ENCODE results near the gene SART3. TPM values are rescaled to one million over a fixed set of nuclear protein-coding genes. Genes with fewer than 3 reads are reported as not detected.

The SART3 gene
- total and polyA plus RNA-seq, 10 of the 15 experiments (the other 5 are each of a cell fraction or from before 2014, with no cell fraction given), result 8.8 to 179 (median 54.9) TPM

DNA sequence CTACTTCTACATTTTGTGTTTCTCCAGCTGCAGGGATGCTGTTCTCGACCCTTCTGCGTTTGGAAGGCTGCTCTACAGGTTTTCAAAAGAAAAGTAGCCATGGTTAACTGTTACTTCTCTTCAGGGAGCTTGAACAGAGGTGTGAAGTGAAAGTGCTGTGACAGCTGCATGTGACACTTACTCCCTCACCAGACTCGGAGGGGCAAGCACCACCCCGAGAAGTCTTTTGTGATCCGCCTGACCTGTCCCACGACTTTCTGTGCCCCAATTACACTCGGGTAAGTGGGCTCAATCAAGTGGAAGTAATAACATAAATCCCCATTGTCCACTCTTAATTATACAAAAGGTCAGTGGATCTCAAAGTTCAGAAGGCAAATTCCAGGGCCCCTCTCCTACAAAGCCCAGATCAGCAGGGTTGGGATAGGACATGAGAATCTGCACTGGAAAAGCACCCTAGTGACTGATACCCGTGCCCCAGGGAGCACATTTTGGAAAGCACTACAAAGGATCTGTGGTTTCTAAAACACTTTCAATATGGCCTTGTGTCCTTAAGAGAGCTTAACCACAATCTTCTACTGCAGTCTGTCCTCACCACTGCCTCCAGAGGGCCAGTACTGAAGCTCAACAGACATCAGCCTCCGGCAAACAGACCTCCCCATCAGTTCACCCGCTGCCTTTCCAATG is 34.3 kb downstream of the SART3 start (continued):
- TF ChIP-seq GABPA (IDR thresholded peaks at IDR 0.05; ENCODE audit: low read depth) (no peak), IKZF1 (conservative IDR thresholded peaks at IDR 0.05) (peak; percentile 64), BHLHE40 (IDR thresholded peaks at IDR 0.05; ENCODE audit: borderline replicate concordance in 1 of 2, low read depth in 2 of 2, low read length in 1 of 2) (peak; percentile 57 to 65; a peak in 3 of 4 replicates), ZBED1 (IDR thresholded peaks at IDR 0.05; ENCODE audit: borderline replicate concordance) (no peak)

- ATAC-seq, result no peak
- H3K36me3 ChIP-seq (ENCODE audit: control insufficient read depth in 2 of 2, insufficient read depth in 2 of 2, low read length in 1 of 2), result peaks cover 50 to 60% of the 10 kb centered on the region in 2 experiments
- peaks cover 5% of the 10 kb centered on the region for H3K4me1 ChIP-seq (ENCODE audit: control insufficient read depth, insufficient read depth, low read length)
- TF ChIP-seq ZNF207 (IDR thresholded peaks at IDR 0.05; ENCODE audit: borderline replicate concordance) (no peak), BCL3 (IDR thresholded peaks at IDR 0.05; ENCODE audit: borderline replicate concordance, insufficient read depth, low read depth, low read length, poor library complexity, severe bottlenecking) (peak; percentile 80), HDGF (IDR thresholded peaks at IDR 0.05) (no peak), NFYB (IDR thresholded peaks at IDR 0.05; ENCODE audit: insufficient read depth, low read depth, low read length) (no peak)
- ChIA-PET CTCF (no interaction called here), SMC1A (ENCODE audit: uncharacterized antibody, unreplicated experiment) (interaction anchor here (1.0 to 1.2 kb wide), 2 partner anchors 8 to 92 kb away, joined by 3 to 4 read pairs; no protein-coding TSS in a partner anchor), RAD21 (ENCODE audit: unreplicated experiment) (no interaction called here), POLR2A (no interaction called here)
- in situ Hi-C loops (cut with MboI), result no loop called here
- BruUV-seq (replicated peaks), result no TSS peak
- intact Hi-C loops (cut with micrococcal nuclease; ENCODE audit: unreplicated experiment), result no loop called here
- peak; percentile 35 for FAIRE-seq
- no peaks in the 10 kb centered on the region; the same call in 1 of the 2 replicates for H4K20me1 ChIP-seq (ENCODE audit: control insufficient read depth, insufficient read depth)
- no peaks in the 10 kb centered on the region for H3K27me3 ChIP-seq (replicated peaks in 1 of 2; ENCODE audit: control insufficient read depth in 2 of 2, insufficient read depth in 2 of 2, low read length in 1 of 2)
- H3K4me3 ChIP-seq, result no peak overlapping the region
- DNase-seq (ENCODE audit: low read depth, low spot score), result no peak
- H3K9ac ChIP-seq (ENCODE audit: control insufficient read depth, insufficient read depth, low read length), result no peak overlapping the region
- no peak overlapping the region for H3K4me2 ChIP-seq (ENCODE audit: control insufficient read depth, insufficient read depth)
- H3K9me3 ChIP-seq (replicated peaks; ENCODE audit: control insufficient read depth, insufficient read depth, low read length), result no peaks in the 10 kb centered on the region
- H2AFZ ChIP-seq (ENCODE audit: control insufficient read depth, low read depth, low read length), result no peak overlapping the region
- WGBS (ENCODE audit: insufficient coverage, insufficient replicate concordance, low lambda C conversion rate, missing lambda C conversion rate), result 98% methylated on average over 5 of the region's 5 CpGs
- H3K27ac ChIP-seq (ENCODE audit: control insufficient read depth, insufficient read depth), result no peak overlapping the region
- H3K79me2 ChIP-seq (ENCODE audit: control insufficient read depth, insufficient read depth, low read length), result peaks cover 1% of the 10 kb centered on the region; the same call in 1 of the 2 replicates
Observed at GRCh38 chr12:108525681-108526080, 35.3 kb downstream of the SART3 start.

All from GM12878 (cell line).